HG02852 (cell line): ENCODE data around the gene INTS1.
"Not testable (repeated sequence)": the region's sequence is repeated elsewhere in the genome, so short reads cannot be mapped to it uniquely, and the experiment has no call there.

Experiments used
- ATAC-seq: cut with Tn5 transposase; IDR thresholded peaks from one replicate; pipeline ENCODE4 v1.9.1; 2021; ENCODE audit warnings: mild to moderate bottlenecking, moderate library complexity; ENCODE audit not compliant: unreplicated experiment

The INTS1 gene

DNA sequence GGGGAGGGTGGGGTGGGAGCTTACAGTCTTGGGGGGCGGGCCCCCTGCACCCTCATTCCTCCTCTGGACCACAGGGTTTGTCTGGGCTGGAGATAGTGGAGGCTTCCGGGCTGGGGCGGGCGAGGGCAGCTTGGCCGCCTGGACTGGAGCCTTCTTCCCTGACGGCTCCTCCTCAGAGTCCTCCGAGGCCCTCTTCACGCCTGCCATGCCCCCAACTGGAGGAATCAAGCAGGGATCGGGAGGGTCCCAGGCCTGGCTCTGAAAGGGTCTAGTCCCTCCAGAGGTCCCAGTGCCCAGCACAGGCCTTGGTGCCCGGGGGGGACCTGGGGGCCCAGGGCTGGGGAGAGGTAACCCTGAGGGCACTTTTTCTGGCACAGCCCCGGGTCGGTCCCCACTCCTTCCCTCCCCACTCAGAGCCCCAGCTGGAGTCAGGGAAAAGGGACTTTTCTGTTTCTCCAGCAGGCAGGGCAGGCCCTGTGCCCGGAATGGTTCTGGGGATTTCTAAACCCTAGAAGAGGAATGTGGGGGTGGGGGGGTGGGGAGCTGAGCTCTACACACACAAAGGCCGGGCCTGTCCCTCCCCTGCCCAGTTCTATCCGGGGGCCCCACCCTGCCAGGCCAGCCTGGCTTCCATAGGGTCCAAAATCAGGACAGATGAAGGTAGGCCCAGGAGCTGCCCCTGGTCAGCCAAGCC lies 56.5 kb downstream of the INTS1 start:
- no peak for ATAC-seq

DNA sequence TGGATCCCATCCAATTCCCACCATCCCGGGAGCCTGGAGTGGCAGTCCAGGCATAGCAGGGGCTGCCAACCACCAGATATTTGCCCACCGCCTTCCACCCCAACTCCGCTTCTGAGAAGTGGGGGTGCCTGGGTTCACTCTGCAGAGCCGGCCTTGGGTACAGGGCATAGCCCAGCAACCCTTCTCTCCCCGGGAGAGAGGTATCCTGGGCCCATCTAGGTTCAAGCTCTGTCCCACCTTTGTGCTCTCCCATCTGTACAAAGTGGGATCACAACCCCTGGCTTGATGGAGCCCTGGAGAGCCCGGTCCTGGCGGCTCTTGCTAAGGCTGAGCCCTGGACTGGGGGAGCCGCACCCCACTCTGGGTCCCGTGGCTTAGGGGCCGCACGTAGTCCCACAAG lies 57.1 kb downstream of the INTS1 start:
- ATAC-seq, result no peak

DNA sequence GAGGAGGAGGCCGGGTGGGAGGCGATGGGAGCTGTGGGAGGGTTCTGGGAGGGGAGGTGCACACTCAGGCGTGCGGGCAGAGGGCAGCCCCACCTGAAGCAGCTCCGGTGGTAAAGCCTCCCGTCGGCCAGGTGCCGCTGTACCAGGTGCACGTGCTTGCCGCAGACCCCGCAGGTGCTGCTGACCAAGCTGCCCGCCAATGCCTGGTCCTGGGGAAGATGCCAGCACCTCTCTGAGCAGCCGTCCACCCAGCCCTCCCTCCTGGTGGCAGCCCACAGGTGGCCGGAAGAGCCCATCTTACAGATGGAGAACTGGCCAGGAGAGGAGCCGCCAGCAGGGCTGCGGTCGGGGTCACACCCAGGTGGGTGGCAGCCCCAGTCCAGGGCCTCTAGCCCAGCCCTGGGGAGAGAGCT lies 57.6 kb downstream of the INTS1 start:
- no peak for ATAC-seq

DNA sequence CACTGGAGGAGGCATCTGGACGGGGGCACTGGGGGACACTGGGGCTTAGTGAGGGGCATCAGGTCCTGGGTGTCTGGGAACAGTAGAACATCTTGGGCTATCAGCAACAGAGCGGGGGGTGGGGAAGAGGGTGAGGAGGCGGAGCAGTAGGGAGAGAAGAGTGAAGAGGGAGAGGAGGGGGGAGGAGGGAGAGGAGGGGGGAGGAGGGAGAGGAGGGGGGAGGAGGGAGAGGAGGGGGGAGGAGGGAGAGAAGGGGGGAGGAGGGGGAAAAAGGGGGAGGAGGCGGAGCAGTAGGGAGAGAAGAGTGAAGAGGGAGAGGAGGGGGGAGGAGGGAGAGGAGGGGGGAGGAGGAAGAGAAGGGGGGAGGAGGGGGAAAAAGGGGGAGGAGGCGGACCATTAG lies 58.2 kb downstream of the INTS1 start:
- ATAC-seq, result not testable (repeated sequence)

DNA sequence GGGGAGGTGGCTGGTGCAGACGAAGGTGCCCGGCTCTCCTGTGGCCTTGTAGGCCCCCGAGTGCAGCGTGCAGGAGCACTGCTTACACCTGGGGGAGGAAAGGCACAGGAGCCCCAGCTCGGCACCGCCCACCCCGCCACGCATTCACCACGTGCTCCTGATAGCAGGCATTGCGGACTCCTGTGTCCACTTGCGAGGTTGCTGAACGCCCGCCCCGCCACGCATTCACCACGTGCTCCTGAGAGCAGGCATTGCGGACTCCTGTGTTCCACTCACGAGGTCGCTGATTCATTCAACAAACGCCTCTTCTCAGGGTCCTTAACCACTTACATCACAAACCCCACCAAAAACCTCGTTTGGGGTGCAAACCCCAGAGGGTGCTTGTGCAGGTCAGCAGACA lies 58.8 kb downstream of the INTS1 start:
- ATAC-seq, result no peak

DNA sequence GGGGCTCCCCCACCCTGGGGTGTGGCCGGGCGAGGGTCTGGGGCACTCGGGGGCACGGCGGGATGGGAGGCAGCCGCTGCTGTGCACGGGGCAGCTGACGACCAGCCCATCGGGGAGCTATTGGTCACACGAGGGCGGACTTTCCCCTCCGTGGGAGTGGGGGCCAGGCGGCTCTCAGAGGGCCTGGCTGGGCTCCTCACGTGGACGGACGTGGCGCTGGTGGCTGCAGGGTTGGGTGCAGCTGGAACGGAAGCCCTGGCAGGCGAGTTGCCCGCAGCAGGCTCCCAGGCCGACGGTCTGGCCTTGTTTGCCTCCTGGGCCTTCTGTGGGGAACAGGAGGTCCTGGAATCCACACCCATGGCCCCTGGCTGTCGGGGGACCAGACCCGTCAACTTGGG lies 59.3 kb downstream of the INTS1 start:
- ATAC-seq, result no peak

DNA sequence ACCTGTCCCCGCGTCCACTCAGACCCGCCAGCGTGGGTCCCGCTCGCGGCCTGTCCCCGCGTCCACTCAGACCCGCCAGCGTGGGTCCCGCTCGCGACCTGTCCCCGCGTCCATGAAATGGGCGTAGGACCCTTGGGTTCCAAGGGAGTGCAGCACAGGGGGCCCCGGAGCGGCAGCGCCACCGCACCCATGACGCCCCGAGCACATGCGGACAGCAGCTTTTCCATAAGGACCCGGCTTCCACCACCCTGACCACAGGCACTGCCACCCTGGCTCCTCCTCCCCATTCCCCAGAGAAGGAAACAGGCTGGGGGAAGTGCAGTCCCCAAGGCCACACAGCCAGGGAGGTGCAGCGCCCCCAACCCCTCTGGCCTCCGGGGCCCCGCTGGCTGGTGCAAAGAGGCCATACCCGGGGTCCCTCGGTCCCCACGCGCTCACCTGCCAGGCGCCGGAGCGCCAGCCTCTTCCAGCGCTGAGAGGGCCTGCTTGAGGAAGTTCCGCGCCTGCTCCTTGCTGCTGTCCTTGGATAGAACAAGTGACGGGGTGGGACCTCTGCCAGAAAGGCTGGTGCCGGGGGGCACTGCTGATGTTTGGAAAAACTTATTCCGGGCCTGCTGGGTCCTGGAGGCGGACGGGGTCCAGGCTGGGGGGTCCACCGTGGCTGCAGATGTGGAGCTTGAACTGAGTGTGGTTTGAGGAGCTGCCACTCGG lies 59.8 kb downstream of the INTS1 start:
- no peak for ATAC-seq

DNA sequence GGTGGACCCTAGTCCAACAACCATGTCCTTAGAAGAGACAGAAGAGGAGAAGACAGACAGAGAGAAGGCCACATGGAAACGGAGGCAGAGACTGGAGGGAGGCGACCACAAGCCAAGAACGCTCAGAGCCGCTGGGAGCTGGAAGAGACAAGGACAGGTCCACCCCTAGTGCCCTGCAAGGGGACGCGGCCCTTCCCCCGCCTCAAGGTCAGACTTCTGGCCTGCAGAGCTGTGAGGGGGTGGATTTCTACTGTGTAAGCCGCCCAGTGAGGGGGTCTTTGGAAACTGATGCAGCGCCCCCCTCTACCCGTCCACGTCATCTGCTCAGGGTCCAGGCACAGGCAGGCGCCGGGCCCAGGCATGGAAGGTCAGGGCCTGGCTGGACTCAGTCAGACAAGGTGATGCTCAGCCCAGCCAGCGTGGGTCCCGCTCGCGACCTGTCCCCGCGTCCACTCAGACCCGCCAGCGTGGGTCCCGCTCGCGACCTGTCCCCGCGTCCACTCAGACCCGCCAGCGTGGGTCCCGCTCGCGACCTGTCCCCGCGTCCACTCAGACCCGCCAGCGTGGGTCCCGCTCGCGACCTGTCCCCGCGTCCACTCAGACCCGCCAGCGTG lies 60.5 kb downstream of the INTS1 start:
- not testable (repeated sequence) for ATAC-seq

DNA sequence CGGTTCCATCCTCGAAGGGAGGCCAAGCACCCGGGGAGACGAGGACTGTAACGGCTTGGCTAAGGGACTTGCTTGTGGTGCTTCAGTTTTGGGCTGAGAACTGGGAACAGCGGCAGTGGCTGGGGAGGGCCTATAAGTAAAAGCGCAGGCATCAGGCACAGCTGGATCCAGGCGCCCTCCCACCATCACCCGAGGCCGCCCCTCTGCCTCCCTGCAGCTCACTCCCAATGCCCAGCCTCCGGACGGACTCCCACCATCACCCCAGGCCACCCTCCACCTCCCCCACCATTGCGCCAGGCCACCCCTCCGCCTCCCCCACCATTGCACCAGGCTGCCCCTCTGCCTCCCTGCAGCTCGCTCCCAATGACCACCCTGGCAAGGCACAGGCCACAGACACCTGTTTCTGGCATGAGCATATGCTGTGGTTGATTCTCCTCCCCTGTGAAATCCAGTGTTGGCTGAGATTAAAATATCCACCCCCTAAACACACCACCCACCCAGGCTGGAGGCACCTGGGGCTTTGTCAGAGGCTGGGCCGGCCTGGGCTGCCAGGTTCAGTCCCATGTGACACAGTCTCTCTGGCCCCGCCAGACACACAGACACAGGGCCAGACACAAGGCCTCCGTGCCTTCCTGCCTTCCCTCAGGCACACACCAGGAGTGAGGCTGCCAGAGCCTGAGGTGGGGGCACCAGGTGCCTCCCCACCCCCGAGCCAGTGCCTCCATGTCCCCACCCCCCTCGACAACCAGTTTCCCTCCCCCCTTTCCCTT lies 61.6 kb downstream of the INTS1 start:
- ATAC-seq, result no peak

DNA sequence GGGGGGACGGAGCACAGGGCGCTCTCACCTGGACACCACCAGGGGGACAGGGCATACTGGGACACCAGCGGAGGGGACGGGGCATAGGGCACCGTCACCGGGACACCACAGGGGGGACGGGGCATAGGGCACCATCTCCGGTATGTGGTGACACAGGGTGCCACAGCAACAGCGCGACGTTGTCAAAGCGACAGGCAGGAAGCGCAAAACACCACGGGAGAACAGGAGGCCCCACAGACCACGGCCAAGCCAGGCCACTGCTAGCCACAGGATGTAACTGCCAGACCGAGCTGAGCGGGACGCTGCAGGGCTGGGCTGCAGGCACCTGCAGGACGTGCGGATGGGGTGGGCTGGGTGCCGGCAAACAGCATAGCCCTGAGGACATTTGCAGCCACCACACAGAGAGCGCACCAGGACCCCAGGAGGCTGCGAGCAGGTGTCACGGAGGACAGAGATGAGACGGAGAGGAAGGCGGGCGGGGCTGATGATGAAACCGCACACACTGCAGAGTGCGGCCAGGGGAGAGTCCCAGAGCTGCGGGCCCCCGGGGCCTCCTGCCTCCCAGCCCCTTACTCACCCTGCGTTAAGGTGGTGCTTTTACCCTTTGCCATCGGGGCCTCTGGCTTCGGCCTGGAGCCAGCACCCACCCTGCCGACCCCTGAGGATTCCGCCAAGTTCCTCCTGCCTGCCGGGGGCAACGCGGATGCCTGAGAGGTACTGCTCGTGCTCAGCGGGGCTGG lies 62.4 kb downstream of the INTS1 start:
- ATAC-seq, result no peak

DNA sequence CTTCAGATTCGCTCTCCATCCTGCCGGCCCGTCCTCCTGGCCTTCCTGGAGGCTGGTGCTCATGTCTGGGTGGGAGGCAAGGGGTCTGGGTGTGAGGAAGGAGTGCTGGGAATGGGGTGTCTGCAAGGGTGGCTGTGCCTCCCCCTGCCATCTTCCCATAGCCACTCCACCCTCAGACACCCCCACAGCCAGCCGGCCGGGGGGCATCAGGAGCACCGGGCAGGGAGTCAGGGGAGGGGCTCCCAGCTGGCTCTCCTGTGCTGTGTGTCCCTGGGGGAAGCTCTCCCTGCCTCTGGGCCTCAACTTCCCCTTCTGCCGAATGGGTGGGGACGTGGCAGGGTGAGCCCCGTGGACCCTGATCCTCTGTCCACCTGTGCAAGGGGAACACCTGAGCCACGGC lies 63.6 kb downstream of the INTS1 start:
- no peak for ATAC-seq

DNA sequence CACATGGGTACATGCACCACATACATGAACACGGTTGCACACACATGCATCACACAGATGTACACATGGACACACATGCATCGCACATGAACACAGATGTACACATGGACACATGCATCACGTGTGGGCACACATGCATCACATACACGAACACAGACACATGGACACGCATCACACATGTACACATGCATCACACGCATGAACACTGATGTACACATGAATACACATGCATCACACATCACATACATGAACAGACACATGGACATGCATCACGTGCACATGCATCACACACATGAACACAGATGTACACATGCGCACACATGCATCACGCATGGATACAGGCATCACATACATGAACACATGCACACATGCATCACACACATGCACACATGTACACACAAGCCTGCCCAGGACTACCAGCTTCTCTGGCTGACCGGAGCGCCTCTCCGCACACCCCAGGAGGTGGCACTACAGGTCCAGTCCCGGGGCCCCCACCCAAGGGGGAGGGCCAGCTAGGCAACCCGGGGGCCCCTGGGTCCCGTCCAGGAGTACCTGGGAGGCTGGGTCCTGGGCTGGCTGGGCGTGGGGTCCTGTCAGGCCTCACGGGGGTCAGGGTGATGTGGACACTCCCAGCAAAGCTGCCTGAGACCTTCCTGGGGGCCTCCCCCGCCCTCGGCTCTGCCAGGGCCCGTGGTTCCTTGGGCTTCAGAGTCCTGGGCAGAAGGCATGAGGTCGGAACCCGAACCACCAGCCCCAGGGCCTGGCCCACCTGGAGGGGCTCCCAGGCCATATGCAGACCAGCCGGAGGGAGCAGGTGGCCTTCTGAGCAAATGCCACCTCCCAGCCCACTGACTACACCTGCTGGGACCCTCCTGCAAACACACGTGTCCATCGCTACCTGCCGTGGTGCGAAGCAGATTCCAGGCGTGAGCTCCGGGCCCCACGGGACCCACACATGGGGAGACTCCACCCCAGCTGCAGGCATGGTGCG lies 64.5 kb downstream of the INTS1 start:
- no peak for ATAC-seq

DNA sequence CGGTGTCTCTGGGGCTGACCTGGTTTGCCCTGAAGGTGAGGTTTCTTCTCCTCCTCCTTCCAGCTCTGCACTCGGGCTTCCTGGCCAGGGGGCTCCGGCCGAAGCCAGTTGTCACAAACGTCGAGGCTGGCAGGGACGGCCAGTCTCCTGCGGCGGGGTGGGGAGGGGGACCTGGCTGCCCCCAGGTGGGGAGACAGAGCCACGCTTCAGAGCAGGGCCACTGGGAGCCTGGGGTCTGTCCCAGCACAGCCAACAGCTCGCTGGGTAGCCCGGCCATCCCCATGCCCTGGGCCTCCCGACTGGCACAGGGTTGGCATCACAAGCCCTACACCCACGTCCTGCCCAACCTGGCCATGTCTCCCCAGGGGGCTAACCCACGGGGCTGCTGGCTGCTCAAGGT lies 65.4 kb downstream of the INTS1 start:
- no peak for ATAC-seq

DNA sequence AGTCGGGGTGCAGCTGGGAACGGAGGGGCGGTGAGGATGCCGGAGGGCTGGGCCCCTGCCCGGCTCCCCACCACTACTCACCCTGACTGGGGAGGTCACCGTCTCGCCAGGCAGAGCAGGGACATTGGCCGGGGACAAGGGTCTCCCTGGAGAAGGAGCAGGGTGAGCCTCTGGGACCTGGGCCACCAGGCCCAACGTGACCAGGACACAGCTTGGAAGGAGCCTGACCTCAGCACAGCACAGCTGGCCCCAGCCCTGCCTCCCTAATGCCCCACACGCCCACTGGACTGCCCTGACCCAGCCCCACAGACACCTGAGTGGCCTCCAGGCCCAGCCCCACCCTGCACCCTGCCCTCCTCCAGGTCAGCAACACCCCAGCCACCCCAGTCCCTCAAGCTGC lies 66.0 kb downstream of the INTS1 start:
- no peak for ATAC-seq

DNA sequence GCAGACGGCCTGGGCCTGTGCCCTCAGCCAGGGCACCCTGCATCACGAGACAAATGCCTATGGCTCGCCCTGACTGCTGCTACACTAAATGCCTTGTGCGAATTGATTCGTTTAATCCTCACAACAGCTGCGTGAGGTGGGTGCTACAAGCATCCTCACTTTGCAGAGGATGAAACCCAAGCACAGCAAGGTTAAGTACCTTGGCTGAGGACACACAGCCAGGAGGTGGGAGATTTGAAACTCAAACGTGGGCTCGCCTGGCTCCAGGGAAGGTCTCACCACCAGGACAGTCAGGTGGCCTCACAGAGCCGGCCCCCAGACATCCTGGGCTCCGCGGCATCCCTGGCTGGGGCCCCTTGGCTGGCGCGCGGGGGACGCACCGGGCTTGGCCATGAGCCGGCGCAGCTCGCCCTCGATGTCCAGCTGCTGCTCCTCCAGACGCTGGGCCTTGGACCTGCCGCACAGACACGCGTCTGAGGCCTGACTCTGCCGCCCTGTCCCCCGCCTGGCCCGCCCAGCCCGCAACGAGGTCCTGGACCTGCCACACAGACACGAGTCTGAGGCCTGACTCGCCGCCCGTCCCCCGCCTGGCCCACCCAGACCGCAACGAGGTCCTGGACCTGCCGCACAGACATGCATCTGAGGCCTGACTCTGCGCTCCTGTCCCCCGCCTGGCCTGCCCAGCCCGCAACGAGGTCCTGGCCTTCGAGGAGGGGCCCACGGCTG lies 66.9 kb downstream of the INTS1 start:
- ATAC-seq, result no peak

DNA sequence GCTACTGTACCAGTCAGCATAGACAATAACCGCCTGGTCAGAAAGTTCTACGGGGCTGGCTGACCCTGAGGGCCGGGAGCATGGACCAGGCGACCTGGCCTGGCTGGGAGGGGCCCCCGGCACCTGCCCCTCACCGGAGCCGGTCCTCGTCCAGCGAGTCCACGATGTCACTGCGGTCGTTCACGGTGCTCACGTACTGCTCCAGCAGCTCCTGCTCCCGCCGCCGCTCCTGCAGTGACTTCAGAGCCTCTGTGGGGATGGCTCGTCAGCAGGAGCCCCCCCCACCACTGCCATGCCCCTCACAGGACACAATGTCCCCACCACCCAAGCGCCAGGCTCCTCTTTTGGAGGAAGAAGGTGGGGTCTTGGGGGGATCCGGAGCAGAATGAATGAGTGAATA lies 67.6 kb downstream of the INTS1 start:
- ATAC-seq, result no peak

DNA sequence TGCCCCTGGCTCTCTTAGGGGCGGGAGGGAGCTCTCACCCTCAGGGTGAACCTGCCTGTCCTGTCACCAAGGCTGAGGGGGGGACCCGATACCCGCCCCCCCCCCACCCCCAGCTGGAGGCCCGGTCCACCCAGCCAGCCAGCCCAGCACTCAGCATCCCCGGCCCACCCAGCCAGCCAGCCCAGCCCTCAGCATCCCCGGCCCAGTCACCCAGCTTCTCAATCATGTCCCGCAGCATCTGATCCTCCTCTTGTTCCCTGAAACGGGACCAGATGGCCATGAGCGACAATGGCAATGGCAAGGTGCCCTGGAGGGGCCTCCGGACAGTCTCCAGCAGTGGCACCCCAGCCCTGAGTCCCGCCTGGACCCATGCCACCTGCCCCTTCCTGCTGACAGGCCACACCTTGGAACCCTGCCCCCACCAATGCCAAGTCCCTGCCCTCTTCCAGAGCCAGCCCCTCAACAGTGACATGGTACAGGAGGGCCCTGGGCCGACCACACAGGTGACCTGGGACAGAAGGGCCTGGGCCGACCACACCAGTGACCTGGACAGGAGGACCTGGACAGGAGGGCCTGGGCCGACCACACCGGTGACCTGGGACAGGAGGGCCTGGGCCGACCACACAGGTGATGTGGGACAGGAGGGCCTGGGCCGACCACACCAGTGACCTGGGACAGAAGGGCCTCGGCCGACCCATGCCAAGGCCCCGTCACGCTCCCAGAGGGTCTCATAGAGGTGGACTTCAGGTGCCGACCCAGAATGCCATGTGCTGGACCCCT lies 69.1 kb downstream of the INTS1 start:
- no peak for ATAC-seq

DNA sequence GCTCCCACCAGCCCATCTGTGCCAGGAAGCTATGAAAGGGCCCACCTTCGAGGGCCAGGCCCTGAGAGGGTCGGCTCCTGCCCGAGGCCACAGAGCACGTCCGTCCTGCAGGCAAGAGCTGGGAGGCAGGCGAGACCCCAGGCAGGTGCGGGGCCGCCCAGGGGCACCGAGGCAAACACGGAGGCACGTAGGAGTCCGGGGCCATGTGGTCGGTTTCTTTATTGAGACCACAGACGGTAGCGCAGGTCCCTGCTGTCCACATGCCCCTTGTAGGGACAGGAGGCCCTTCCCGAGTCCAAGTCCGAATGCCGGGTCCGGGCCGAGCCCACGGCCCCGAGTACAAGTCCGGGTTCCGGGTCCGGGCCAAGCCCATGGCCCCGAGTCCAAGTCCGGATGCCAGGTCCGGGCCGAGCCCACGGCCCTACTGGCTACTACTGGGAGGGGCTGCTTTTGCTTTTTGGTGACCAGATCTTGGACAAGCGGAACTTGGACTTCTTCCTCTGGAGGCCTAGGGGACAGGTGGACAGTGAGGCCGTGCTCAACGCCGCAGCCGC lies 69.9 kb downstream of the INTS1 start:
- no peak for ATAC-seq
